Uterus (tissue), 2 donors: Measurements from ENCODE around the gene GALNT18.

Experiments used
- POLR2A ChIP-seq, 2 donors: fragments of 450-650 bp; IDR thresholded peaks; one replicate each; pipeline ENCODE4 v1.6.1; 2016; ENCODE audit warnings: antibody characterized with exemption in 2 of 2, mild to moderate bottlenecking in 1 of 2, moderate library complexity in 1 of 2
- TF ChIP-seq, protein P1 (sequence below), 4 experiments: fragments of 200-600 bp in 2 of 4; fragments of 450-650 bp in 2 of 4; sonication (generic) in 2 of 4; IDR thresholded peaks; one replicate each; pipeline ENCODE4 v1.5.1; 2016 to 2019; ENCODE audit warnings: antibody characterized with exemption in 4 of 4, mild to moderate bottlenecking in 2 of 4, moderate library complexity in 1 of 4

GRCh38 chr11:11496879-11497278, 124.9 kb downstream of the GALNT18 start:
- TF ChIP-seq, protein P1, sequence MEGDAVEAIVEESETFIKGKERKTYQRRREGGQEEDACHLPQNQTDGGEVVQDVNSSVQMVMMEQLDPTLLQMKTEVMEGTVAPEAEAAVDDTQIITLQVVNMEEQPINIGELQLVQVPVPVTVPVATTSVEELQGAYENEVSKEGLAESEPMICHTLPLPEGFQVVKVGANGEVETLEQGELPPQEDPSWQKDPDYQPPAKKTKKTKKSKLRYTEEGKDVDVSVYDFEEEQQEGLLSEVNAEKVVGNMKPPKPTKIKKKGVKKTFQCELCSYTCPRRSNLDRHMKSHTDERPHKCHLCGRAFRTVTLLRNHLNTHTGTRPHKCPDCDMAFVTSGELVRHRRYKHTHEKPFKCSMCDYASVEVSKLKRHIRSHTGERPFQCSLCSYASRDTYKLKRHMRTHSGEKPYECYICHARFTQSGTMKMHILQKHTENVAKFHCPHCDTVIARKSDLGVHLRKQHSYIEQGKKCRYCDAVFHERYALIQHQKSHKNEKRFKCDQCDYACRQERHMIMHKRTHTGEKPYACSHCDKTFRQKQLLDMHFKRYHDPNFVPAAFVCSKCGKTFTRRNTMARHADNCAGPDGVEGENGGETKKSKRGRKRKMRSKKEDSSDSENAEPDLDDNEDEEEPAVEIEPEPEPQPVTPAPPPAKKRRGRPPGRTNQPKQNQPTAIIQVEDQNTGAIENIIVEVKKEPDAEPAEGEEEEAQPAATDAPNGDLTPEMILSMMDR (IDR thresholded peaks at IDR 0.05), result no peak
- no peak for TF ChIP-seq POLR2A (IDR thresholded peaks at IDR 0.05)
